ENCODE results near the gene AP1M1.

Gene AP1M1

GRCh38 chr19:16156904-16157303, 40.8 kb upstream of the AP1M1 start:
- Mint-ChIP-seq H3K4me3 (no peak overlapping the region), H3K36me3 (ENCODE audit: low read depth) (no peaks in the 10 kb centered on the region), H3K27ac (no peak overlapping the region), H3K27me3 (ENCODE audit: low read depth) (peaks cover 8% of the 10 kb centered on the region), H3K9me3 (no peaks in the 10 kb centered on the region), H3K4me1 (no peaks in the 10 kb centered on the region)
- TF ChIP-seq, protein P1, sequence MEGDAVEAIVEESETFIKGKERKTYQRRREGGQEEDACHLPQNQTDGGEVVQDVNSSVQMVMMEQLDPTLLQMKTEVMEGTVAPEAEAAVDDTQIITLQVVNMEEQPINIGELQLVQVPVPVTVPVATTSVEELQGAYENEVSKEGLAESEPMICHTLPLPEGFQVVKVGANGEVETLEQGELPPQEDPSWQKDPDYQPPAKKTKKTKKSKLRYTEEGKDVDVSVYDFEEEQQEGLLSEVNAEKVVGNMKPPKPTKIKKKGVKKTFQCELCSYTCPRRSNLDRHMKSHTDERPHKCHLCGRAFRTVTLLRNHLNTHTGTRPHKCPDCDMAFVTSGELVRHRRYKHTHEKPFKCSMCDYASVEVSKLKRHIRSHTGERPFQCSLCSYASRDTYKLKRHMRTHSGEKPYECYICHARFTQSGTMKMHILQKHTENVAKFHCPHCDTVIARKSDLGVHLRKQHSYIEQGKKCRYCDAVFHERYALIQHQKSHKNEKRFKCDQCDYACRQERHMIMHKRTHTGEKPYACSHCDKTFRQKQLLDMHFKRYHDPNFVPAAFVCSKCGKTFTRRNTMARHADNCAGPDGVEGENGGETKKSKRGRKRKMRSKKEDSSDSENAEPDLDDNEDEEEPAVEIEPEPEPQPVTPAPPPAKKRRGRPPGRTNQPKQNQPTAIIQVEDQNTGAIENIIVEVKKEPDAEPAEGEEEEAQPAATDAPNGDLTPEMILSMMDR (IDR thresholded peaks at IDR 0.05; ENCODE audit: unreplicated experiment in 3 of 3): no peak

DNA sequence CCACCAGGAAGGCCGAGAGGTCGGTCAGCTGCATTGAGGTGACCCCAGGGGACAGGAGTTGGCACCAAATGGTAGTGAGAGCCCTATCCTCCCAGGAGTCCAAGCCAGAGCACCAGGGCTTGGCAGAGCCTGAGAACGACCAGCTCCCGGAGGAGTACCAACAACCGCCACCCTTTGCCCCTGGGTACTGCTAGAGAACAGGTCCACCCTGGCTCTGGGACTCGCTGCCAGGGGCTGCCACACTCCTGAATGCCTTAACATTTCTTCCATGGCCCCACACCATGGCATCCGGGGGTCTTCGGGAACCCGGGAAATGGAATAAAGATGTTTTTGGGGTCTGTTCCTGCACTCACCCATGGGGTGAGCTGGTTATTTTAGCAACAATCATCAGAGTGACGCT, 40.1 kb upstream of the AP1M1 start:
- H3K4me1 Mint-ChIP-seq: no peaks in the 10 kb centered on the region
- TF ChIP-seq, protein P1 (IDR thresholded peaks at IDR 0.05; ENCODE audit: unreplicated experiment in 3 of 3): no peak
- no peak overlapping the region for H3K27ac Mint-ChIP-seq
- no peaks in the 10 kb centered on the region for H3K36me3 Mint-ChIP-seq (ENCODE audit: low read depth)
- no peaks in the 10 kb centered on the region for H3K9me3 Mint-ChIP-seq
- H3K4me3 Mint-ChIP-seq: no peak overlapping the region
- peaks cover 11% of the 10 kb centered on the region for H3K27me3 Mint-ChIP-seq (ENCODE audit: low read depth)

GRCh38 chr19:16159655-16160054, 38.1 kb upstream of the AP1M1 start:
- Mint-ChIP-seq H3K4me1 (no peaks in the 10 kb centered on the region), H3K9me3 (no peaks in the 10 kb centered on the region), H3K27ac (no peak overlapping the region), H3K27me3 (ENCODE audit: low read depth) (peaks cover 14% of the 10 kb centered on the region), H3K4me3 (no peak overlapping the region), H3K36me3 (ENCODE audit: low read depth) (no peaks in the 10 kb centered on the region)
- TF ChIP-seq, protein P1 (IDR thresholded peaks at IDR 0.05; ENCODE audit: unreplicated experiment in 3 of 3): no peak

- Mint-ChIP-seq H3K36me3 (ENCODE audit: low read depth) (no peaks in the 10 kb centered on the region), H3K4me3 (no peak overlapping the region), H3K4me1 (no peaks in the 10 kb centered on the region), H3K9me3 (no peaks in the 10 kb centered on the region), H3K27me3 (ENCODE audit: low read depth) (peaks cover 14% of the 10 kb centered on the region), H3K27ac (no peak overlapping the region)
- TF ChIP-seq, protein P1 (IDR thresholded peaks at IDR 0.05; ENCODE audit: unreplicated experiment in 3 of 3): no peak
These were observed 37.2 kb upstream of the AP1M1 start for GRCh38 chr19:16160445-16160942.

- H3K36me3 Mint-ChIP-seq (ENCODE audit: low read depth): no peaks in the 10 kb centered on the region
- no peaks in the 10 kb centered on the region for H3K4me1 Mint-ChIP-seq
- no peak overlapping the region for H3K27ac Mint-ChIP-seq
- TF ChIP-seq, protein P1 (IDR thresholded peaks at IDR 0.05; ENCODE audit: unreplicated experiment in 3 of 3): no peak
- no peak overlapping the region for H3K4me3 Mint-ChIP-seq
- H3K27me3 Mint-ChIP-seq (ENCODE audit: low read depth): peaks cover 14% of the 10 kb centered on the region
- no peaks in the 10 kb centered on the region for H3K9me3 Mint-ChIP-seq
These were observed 36.7 kb upstream of the AP1M1 start for GRCh38 chr19:16160943-16161560.

DNA sequence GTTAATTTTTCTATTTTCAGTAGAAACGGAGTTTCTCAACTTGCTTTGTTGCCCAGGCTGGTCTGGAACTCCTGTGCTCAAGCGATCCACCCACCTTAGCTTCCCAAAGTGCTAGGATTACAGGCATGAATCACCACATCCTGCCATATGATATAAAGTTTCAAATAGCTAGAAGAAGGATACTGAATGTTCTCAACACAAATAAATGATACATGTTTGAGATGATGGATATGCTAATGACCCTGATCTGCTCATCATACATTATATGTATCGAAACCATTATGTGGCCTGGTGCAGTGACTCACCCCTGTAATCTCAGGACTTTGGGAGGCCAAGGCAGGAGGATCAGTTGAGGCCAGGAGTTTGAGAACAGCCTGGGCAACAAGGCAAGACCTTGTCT, 35.9 kb upstream of the AP1M1 start:
- H3K4me1 Mint-ChIP-seq: no peaks in the 10 kb centered on the region
- TF ChIP-seq, protein P1 (IDR thresholded peaks at IDR 0.05; ENCODE audit: unreplicated experiment in 3 of 3): no peak
- peaks cover 14% of the 10 kb centered on the region for H3K27me3 Mint-ChIP-seq (ENCODE audit: low read depth)
- no peaks in the 10 kb centered on the region for H3K36me3 Mint-ChIP-seq (ENCODE audit: low read depth)
- no peak overlapping the region for H3K27ac Mint-ChIP-seq
- no peak overlapping the region for H3K4me3 Mint-ChIP-seq
- no peaks in the 10 kb centered on the region for H3K9me3 Mint-ChIP-seq

All from nephron (organoid).